ENCODE results near the gene OXCT2.
"Not testable (repeated sequence)": the region's sequence is repeated elsewhere in the genome, so short reads cannot be mapped to it uniquely, and the experiment has no call there.

DNA sequence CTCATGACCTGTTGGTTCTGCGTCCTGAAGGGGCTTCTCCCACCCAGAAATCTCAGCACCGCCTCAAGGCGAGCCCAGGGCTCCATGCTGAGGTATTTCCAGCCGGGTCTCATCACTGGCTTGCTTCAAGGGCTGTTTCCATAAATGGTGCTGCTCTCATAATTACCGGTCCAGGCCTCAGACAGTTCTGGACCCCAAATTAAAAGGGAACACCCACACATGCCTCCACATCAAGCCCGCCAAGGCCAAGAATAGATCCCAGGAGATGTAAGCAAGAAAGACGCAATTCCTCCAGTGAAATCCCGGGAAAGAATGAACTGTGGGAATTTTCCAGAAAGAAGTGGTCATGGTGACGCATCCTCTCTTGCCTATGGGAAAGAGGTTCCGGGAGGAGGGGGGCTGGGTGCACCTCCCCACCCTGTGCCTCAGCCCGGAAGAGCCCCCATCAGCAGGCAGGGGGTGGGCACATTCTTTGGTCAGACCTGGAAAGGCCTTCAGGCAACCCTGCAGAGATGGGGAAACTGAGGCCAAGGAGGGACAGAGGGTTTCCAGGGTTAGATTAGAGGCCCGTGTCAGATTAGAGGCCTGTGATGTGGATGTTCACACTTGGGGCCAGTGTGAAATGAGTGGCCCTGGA lies 7.4 kb upstream of the OXCT2 start:
- TF ChIP-seq, protein P1, sequence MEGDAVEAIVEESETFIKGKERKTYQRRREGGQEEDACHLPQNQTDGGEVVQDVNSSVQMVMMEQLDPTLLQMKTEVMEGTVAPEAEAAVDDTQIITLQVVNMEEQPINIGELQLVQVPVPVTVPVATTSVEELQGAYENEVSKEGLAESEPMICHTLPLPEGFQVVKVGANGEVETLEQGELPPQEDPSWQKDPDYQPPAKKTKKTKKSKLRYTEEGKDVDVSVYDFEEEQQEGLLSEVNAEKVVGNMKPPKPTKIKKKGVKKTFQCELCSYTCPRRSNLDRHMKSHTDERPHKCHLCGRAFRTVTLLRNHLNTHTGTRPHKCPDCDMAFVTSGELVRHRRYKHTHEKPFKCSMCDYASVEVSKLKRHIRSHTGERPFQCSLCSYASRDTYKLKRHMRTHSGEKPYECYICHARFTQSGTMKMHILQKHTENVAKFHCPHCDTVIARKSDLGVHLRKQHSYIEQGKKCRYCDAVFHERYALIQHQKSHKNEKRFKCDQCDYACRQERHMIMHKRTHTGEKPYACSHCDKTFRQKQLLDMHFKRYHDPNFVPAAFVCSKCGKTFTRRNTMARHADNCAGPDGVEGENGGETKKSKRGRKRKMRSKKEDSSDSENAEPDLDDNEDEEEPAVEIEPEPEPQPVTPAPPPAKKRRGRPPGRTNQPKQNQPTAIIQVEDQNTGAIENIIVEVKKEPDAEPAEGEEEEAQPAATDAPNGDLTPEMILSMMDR (conservative IDR thresholded peaks at IDR 0.05) = not testable (repeated sequence)
- not testable (repeated sequence) for TF ChIP-seq EZH2 (IDR thresholded peaks at IDR 0.05; ENCODE audit: low read depth)
